Suprapubic skin (tissue), 4 donors: Measurements from ENCODE around the gene MTA3.

Experiments used
- EP300 ChIP-seq: sonication (generic); formaldehyde crosslinking; IDR thresholded peaks from one replicate; pipeline ENCODE4 v1.6.1; 2017; ENCODE audit warnings: antibody characterized with exemption
- POLR2A ChIP-seq, 2 donors: fragments of 450-650 bp; IDR thresholded peaks; one replicate each; pipeline ENCODE4 v1.6.1; 2017; ENCODE audit warnings: antibody characterized with exemption in 2 of 2, mild to moderate bottlenecking in 2 of 2, moderate library complexity in 2 of 2
- POLR2AphosphoS5 ChIP-seq, 3 donors: sonication (generic); formaldehyde crosslinking; IDR thresholded peaks; one replicate each; pipeline ENCODE4 v1.6.1; 2017; ENCODE audit warnings: antibody characterized with exemption in 3 of 3
- TF ChIP-seq, protein P1 (sequence below), 2 donors: fragments of 200-600 bp in 1 of 2; fragments of 450-650 bp in 1 of 2; sonication (generic) in 1 of 2; IDR thresholded peaks; one replicate each; pipeline ENCODE4 v1.5.1; 2016 to 2019; ENCODE audit warnings: antibody characterized with exemption in 2 of 2, mild to moderate bottlenecking in 1 of 2, moderate library complexity in 1 of 2

DNA sequence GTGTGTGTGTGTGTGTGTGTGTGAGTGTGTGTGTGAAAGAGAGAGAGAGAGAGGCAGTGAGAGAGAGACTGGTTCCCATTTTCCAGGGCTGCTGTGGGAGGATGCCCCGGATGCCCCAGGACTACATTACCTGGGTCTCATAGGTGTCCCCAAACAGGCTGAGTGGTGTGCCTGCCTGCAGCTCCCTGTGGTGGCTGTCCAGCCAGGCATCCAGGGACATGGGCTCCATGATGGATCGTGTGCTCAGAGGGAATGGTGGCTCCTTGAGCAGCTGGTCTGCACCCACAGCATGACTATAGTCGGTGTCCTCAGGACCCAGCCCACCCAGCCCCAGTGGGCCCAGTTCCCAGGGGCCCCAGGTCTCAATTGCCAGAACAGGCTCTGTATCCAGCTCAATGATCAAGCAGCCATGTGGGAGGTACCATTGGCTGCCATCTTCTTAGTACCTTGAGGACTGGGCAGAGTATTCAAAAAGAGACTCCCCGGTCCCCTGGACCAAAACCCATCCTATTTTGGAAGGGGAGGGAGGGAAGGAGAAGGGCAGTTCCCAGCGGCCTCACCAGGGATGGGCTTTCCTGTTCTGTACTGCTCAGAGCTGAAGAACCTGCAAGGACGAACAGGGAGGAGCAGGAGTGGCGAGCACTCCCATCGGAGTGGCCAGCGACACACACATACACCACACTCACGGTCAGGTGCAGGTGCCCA is 201.3 kb downstream of the MTA3 start:
- TF ChIP-seq POLR2A (IDR thresholded peaks at IDR 0.05) (no peak), POLR2AphosphoS5 (IDR thresholded peaks at IDR 0.05) (no peak), EP300 (no peak)
- TF ChIP-seq, protein P1, sequence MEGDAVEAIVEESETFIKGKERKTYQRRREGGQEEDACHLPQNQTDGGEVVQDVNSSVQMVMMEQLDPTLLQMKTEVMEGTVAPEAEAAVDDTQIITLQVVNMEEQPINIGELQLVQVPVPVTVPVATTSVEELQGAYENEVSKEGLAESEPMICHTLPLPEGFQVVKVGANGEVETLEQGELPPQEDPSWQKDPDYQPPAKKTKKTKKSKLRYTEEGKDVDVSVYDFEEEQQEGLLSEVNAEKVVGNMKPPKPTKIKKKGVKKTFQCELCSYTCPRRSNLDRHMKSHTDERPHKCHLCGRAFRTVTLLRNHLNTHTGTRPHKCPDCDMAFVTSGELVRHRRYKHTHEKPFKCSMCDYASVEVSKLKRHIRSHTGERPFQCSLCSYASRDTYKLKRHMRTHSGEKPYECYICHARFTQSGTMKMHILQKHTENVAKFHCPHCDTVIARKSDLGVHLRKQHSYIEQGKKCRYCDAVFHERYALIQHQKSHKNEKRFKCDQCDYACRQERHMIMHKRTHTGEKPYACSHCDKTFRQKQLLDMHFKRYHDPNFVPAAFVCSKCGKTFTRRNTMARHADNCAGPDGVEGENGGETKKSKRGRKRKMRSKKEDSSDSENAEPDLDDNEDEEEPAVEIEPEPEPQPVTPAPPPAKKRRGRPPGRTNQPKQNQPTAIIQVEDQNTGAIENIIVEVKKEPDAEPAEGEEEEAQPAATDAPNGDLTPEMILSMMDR (IDR thresholded peaks at IDR 0.05), result no peak
